Vagina (tissue), 2 donors: Measurements from ENCODE around the gene CECR2. TPM values are rescaled to one million over a fixed set of nuclear protein-coding genes. Genes with fewer than 3 reads are reported as not detected.

Experiments
- DNase-seq, 2 donors: peaks; one replicate each; pipeline ENCODE4 v3.0.0-alpha.2; 2017; ENCODE audit errors: extremely low spot score in 2 of 2
- H3K27ac ChIP-seq: fragments of 200-600 bp; sonication (generic); one replicate; pipeline ENCODE4 v1.5.1; 2019
- H3K27me3 ChIP-seq: fragments of 200-600 bp; sonication (generic); one replicate; pipeline ENCODE4 v1.5.1; 2019
- H3K36me3 ChIP-seq, 2 donors: fragments of 200-600 bp; sonication (generic); one replicate each; pipeline ENCODE4 v1.5.1; 2017 to 2019
- H3K4me1 ChIP-seq: fragments of 200-600 bp; sonication (generic); one replicate; pipeline ENCODE4 v1.5.1; 2019
- H3K4me3 ChIP-seq, 2 donors: fragments of 200-600 bp; sonication (generic); 1 replicate in 1 of 2; 2 replicates in 1 of 2; pipeline ENCODE4 v1.5.1; 2016 to 2019
- H3K9me3 ChIP-seq: fragments of 200-600 bp; sonication (generic); one replicate; pipeline ENCODE4 v1.5.1; 2019
- CTCF ChIP-seq, 3 experiments: fragments of 450-650 bp in 2 of 3; fragments of 200-600 bp in 1 of 3; sonication (generic) in 1 of 3; IDR thresholded peaks; one replicate each; pipeline ENCODE4 v1.5.1; 2017 to 2019; ENCODE audit warnings: antibody characterized with exemption in 3 of 3, mild to moderate bottlenecking in 2 of 3, moderate library complexity in 2 of 3
- POLR2A ChIP-seq, 2 donors: fragments of 450-650 bp; IDR thresholded peaks; one replicate each; pipeline ENCODE4 v1.6.1; 2017; ENCODE audit warnings: antibody characterized with exemption in 2 of 2, mild to moderate bottlenecking in 2 of 2, moderate library complexity in 2 of 2
- POLR2AphosphoS5 ChIP-seq, 2 donors: sonication (generic); formaldehyde crosslinking; IDR thresholded peaks; one replicate each; pipeline ENCODE4 v1.9.0; 2017; ENCODE audit warnings: antibody characterized with exemption in 2 of 2, mild to moderate bottlenecking in 2 of 2, low read depth in 1 of 2; ENCODE audit not compliant: insufficient read depth in 1 of 2
- intact Hi-C: fragments of 100-400 bp; cut with DNase I; formaldehyde crosslinking; loops from one replicate; pipeline ENCODE4 v1.15.1; 2023
- small RNA-seq: library from RNA; depleted of rRNA; stranded (forward); fragments of <200 nt; gene quantifications from one replicate; pipeline ENCODE3, GENCODE V24; 2016
- total RNA-seq: library from RNA; depleted of rRNA; stranded (reverse); fragments of >200 nt; gene quantifications from one replicate; pipeline ENCODE4 v1.2.3, GENCODE V29; 2016

CECR2 gene
- total RNA-seq, 1 donor from 2014 or later, result 0.98 TPM

GRCh38 chr22:17606496-17606895, 237.2 kb downstream of the CECR2 start:
- Histone ChIP-seq H3K9me3 (no peaks in the 10 kb centered on the region), H3K36me3 (peaks cover 0 to 21% of the 10 kb centered on the region in 2 donors), H3K4me3 (no peak overlapping the region), H3K27ac (no peak overlapping the region), H3K27me3 (no peaks in the 10 kb centered on the region), H3K4me1 (peaks cover 5% of the 10 kb centered on the region)
- no peak for DNase-seq
- TF ChIP-seq POLR2AphosphoS5 (IDR thresholded peaks at IDR 0.05; ENCODE audit: insufficient read depth in 1 of 2, low read depth in 1 of 2), result no peak
- no peak for TF ChIP-seq CTCF (IDR thresholded peaks at IDR 0.05)
- TF ChIP-seq POLR2A (IDR thresholded peaks at IDR 0.05), result no peak
- intact Hi-C loops, result no loop called here

Small RNA genes lying within 50 kb of the gene (small RNA-seq; reads per million reads assigned to genes)
- gene CECR9 (not detected), gene RN7SL843P (not detected)

Other genes with a start within 250 kb of the CECR2 start
- gene TMEM121B, start 248.1 kb upstream of the CECR2 start, total RNA-seq, result not detected
- 30.0 TPM for gene HDHD5, start 210.2 kb upstream of the CECR2 start, total RNA-seq
- gene ADA2, start 150.0 kb upstream of the CECR2 start, total RNA-seq, result 4.7 TPM
- gene SLC25A18, start 194.0 kb downstream of the CECR2 start, total RNA-seq, result 5.9 TPM